K562 (cell line): ENCODE measurements around the gene MAS1L.

ENCODE experiments used
- FOXM1 ChIP-seq, 2 experiments: fragments of 450-650 bp in 1 of 2; sonication (generic) in 1 of 2; formaldehyde crosslinking in 1 of 2; IDR thresholded peaks; 2 replicates each; pipeline versions ENCODE4 v1.6.1 to v1.9.0; 2017 to 2022; ENCODE audit warnings: low read depth in 2 of 2, mild to moderate bottlenecking in 2 of 2, missing genetic modification reagents in 1 of 2, moderate library complexity in 1 of 2
- TCF7 ChIP-seq: sonication (generic); IDR thresholded peaks from 2 replicates; pipeline ENCODE4 v1.6.1; 2016; ENCODE audit warnings: antibody characterized with exemption, borderline replicate concordance
- ZBED1 ChIP-seq: IDR thresholded peaks from 2 replicates; pipeline ENCODE4 v1.6.1; 2014

GRCh38 chr6:29500594-29500993 is 12.8 kb upstream of the MAS1L start:
- no peak for TF ChIP-seq ZBED1
- TF ChIP-seq TCF7, result no peak
- no peak for TF ChIP-seq FOXM1 (IDR thresholded peaks at IDR 0.05; ENCODE audit: low read depth)
- TF ChIP-seq FOXM1 (CRISPR knock-in tag; IDR thresholded peaks at IDR 0.05; ENCODE audit: low read depth), result no peak
